Neural cell (in vitro differentiated cells): ENCODE measurements around the gene TM9SF2.

Experiments used
- CTCF ChIP-seq: fragments of 450-650 bp; IDR thresholded peaks from 2 replicates; pipeline ENCODE4 v1.5.1; 2014; ENCODE audit warnings: antibody characterized with exemption, mild to moderate bottlenecking, moderate library complexity; ENCODE audit not compliant: poor library complexity, severe bottlenecking
- EP300 ChIP-seq: fragments of 450-650 bp; conservative IDR thresholded peaks from 2 replicates; pipeline ENCODE4 v1.6.1; 2014; ENCODE audit warnings: antibody characterized with exemption, mild to moderate bottlenecking, moderate library complexity; ENCODE audit not compliant: poor library complexity, severe bottlenecking

GRCh38 chr13:99601535-99601934, 100.3 kb downstream of the TM9SF2 start:
- no peak for TF ChIP-seq EP300
- no peak for TF ChIP-seq CTCF
